Neutrophil (primary cell): ENCODE measurements around the gene SLC23A3.
"Not testable (repeated sequence)": the region's sequence is repeated elsewhere in the genome, so short reads cannot be mapped to it uniquely, and the experiment has no call there.

Experiments used
- H3K27ac ChIP-seq: fragments of 200-600 bp; sonication (generic); 2 replicates; pipeline ENCODE4 v1.5.1; 2016; ENCODE audit warnings: mild to moderate bottlenecking, moderate library complexity
- H3K27me3 ChIP-seq: fragments of 200-600 bp; sonication (generic); 2 replicates; pipeline ENCODE4 v1.6.0; 2016; ENCODE audit warnings: mild to moderate bottlenecking
- H3K36me3 ChIP-seq: fragments of 200-600 bp; sonication (generic); 2 replicates; pipeline ENCODE4 v1.5.1; 2017
- H3K4me1 ChIP-seq, 2 experiments: fragments of 200-600 bp in 1 of 2; sonication (generic) in 1 of 2; 1 replicate in 1 of 2; 2 replicates in 1 of 2; pipeline versions ENCODE4 v1.5.1 to v1.6.1; 2013 to 2016; ENCODE audit warnings: low read depth in 1 of 2, low read length in 1 of 2, mild to moderate bottlenecking in 1 of 2, moderate library complexity in 1 of 2; ENCODE audit not compliant: control insufficient read depth in 1 of 2, insufficient read depth in 1 of 2
- H3K4me3 ChIP-seq, 2 experiments: fragments of 200-600 bp in 1 of 2; sonication (generic) in 1 of 2; 1 replicate in 1 of 2; 2 replicates in 1 of 2; pipeline ENCODE4 v1.5.1; 2013 to 2016; ENCODE audit warnings: low read depth in 1 of 2, low read length in 1 of 2, mild to moderate bottlenecking in 1 of 2, moderate library complexity in 1 of 2
- H3K9me3 ChIP-seq: fragments of 200-600 bp; sonication (generic); 2 replicates; pipeline ENCODE4 v1.5.1; 2016
- CTCF ChIP-seq: fragments of 200-600 bp; sonication (generic); IDR thresholded peaks from 2 replicates; pipeline ENCODE4 v1.5.1; 2016; ENCODE audit warnings: antibody characterized with exemption

SLC23A3 gene

GRCh38 chr2:219206328-219207133, 36.7 kb upstream of the SLC23A3 start, which contains the start of gene ZFAND2B:
TSS of gene ZFAND2B (plus strand) at chr2:219206782. CDS start at chr2:219206988, 206 bp downstream.
- Histone ChIP-seq H3K4me3 (peak within 1 kb of the TSS; percentile 93 to 95), H3K4me1 (peaks cover 53 to 55% of the 10 kb centered on the region in 2 experiments), H3K27ac (peak within 1 kb of the TSS; percentile 96), H3K27me3 (no peaks in the 10 kb centered on the region), H3K36me3 (peaks cover 28% of the 10 kb centered on the region), H3K9me3 (no peaks in the 10 kb centered on the region)
- peak; percentile 76 for TF ChIP-seq CTCF

GRCh38 chr2:219205981-219206327, 36.1 kb upstream of the SLC23A3 start:
- Histone ChIP-seq H3K36me3 (peaks cover 28% of the 10 kb centered on the region), H3K4me3 (peak overlapping the region; percentile 93 to 95), H3K4me1 (peaks cover 47 to 51% of the 10 kb centered on the region in 2 experiments), H3K27ac (peak overlapping the region; percentile 96), H3K9me3 (no peaks in the 10 kb centered on the region), H3K27me3 (no peaks in the 10 kb centered on the region)
- no peak for TF ChIP-seq CTCF

GRCh38 chr2:219205165-219205538, 35.3 kb upstream of the SLC23A3 start:
- Histone ChIP-seq H3K27ac (no peak overlapping the region), H3K4me3 (no peak overlapping the region), H3K36me3 (peaks cover 21% of the 10 kb centered on the region), H3K9me3 (no peaks in the 10 kb centered on the region), H3K27me3 (no peaks in the 10 kb centered on the region), H3K4me1 (peaks cover 39 to 43% of the 10 kb centered on the region in 2 experiments)
- TF ChIP-seq CTCF = no peak

GRCh38 chr2:219204425-219205164, 34.8 kb upstream of the SLC23A3 start:
- Histone ChIP-seq H3K27me3 (peaks cover 3% of the 10 kb centered on the region), H3K27ac (no peak overlapping the region), H3K4me1 (peaks cover 33 to 37% of the 10 kb centered on the region in 2 experiments), H3K9me3 (no peaks in the 10 kb centered on the region), H3K36me3 (peaks cover 20% of the 10 kb centered on the region), H3K4me3 (no peak overlapping the region)
- TF ChIP-seq CTCF = no peak

GRCh38 chr2:219201331-219201730, 31.5 kb upstream of the SLC23A3 start:
- H3K4me1 ChIP-seq, H3K36me3 ChIP-seq, H3K9me3 ChIP-seq, H3K27ac ChIP-seq, H3K4me3 ChIP-seq: not testable (repeated sequence)
- H3K27me3 ChIP-seq = peaks cover 13% of the 10 kb centered on the region

- not testable (repeated sequence) for H3K27ac ChIP-seq, H3K4me3 ChIP-seq
These were observed 30.9 kb upstream of the SLC23A3 start for GRCh38 chr2:219200502-219201326.

More at GRCh38 chr2:219200502-219201326, 30.9 kb upstream of the SLC23A3 start:
- not testable (repeated sequence) for H3K36me3 ChIP-seq, H3K9me3 ChIP-seq, H3K4me1 ChIP-seq
- peaks cover 16% of the 10 kb centered on the region for H3K27me3 ChIP-seq
